Ishikawa (cell line): Measurements from ENCODE around the gene IFI27.

Experiments used
- CEBPB ChIP-seq: IDR thresholded peaks from 2 replicates; pipeline ENCODE4 v1.6.1; 2012
- CREB1 ChIP-seq: IDR thresholded peaks from 2 replicates; pipeline ENCODE4 v1.6.1; 2012; ENCODE audit warnings: low read depth
- EP300 ChIP-seq: IDR thresholded peaks from 2 replicates; pipeline ENCODE4 v1.6.1; 2012; ENCODE audit warnings: borderline replicate concordance
- FOXM1 ChIP-seq: IDR thresholded peaks from 2 replicates; pipeline ENCODE4 v1.6.1; 2012; ENCODE audit warnings: low read depth, borderline replicate concordance
- NFIC ChIP-seq: IDR thresholded peaks from 2 replicates; pipeline ENCODE4 v1.6.1; 2012
- TAF1 ChIP-seq: IDR thresholded peaks from 2 replicates; pipeline ENCODE4 v1.6.1; 2012; ENCODE audit warnings: low read depth, mild to moderate bottlenecking
- YY1 ChIP-seq: IDR thresholded peaks from 2 replicates; pipeline ENCODE4 v1.6.1; 2012; ENCODE audit warnings: low read depth
- ZBTB7A ChIP-seq: IDR thresholded peaks from 2 replicates; pipeline ENCODE4 v1.6.1; 2012; ENCODE audit warnings: low read depth
- TF ChIP-seq, protein P1 (sequence below): IDR thresholded peaks from 2 replicates; pipeline ENCODE4 v1.6.1; 2012
- TF ChIP-seq, protein P2 (sequence below): IDR thresholded peaks from 2 replicates; pipeline ENCODE4 v1.6.1; 2012
- TF ChIP-seq, protein P3 (sequence below): IDR thresholded peaks from 2 replicates; pipeline ENCODE4 v1.6.1; 2012; ENCODE audit warnings: low read depth, mild to moderate bottlenecking

DNA sequence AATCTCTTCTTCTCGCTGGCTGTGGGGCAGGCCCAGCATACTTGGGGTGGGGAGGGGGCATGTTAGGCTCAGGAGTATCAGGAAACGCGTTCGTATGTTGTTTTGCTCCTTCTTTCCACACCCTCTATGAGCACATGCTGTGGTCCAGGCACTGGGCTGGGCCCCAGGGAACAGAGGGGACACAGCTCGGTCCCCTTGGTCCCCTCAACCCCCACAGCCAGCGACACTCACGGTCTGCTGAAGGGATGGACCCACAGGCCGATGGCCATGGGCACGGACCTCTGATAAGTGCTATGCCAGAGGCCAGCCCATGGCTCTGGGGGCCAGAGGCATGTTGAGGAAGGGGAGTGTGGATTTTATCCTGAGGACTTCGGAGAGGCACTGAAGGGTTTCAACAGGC, 6.2 kb downstream of the IFI27 start:
- TF ChIP-seq NFIC, result no peak
- TF ChIP-seq EP300, result no peak
- TF ChIP-seq, protein P1, sequence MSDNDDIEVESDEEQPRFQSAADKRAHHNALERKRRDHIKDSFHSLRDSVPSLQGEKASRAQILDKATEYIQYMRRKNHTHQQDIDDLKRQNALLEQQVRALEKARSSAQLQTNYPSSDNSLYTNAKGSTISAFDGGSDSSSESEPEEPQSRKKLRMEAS, result no peak
- no peak for TF ChIP-seq CEBPB
- no peak for TF ChIP-seq ZBTB7A
- no peak for TF ChIP-seq TAF1
- TF ChIP-seq, protein P2, sequence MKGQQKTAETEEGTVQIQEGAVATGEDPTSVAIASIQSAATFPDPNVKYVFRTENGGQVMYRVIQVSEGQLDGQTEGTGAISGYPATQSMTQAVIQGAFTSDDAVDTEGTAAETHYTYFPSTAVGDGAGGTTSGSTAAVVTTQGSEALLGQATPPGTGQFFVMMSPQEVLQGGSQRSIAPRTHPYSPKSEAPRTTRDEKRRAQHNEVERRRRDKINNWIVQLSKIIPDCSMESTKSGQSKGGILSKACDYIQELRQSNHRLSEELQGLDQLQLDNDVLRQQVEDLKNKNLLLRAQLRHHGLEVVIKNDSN, result no peak
- no peak for TF ChIP-seq YY1
- TF ChIP-seq CREB1, result no peak
- TF ChIP-seq FOXM1, result no peak
- TF ChIP-seq, protein P3, sequence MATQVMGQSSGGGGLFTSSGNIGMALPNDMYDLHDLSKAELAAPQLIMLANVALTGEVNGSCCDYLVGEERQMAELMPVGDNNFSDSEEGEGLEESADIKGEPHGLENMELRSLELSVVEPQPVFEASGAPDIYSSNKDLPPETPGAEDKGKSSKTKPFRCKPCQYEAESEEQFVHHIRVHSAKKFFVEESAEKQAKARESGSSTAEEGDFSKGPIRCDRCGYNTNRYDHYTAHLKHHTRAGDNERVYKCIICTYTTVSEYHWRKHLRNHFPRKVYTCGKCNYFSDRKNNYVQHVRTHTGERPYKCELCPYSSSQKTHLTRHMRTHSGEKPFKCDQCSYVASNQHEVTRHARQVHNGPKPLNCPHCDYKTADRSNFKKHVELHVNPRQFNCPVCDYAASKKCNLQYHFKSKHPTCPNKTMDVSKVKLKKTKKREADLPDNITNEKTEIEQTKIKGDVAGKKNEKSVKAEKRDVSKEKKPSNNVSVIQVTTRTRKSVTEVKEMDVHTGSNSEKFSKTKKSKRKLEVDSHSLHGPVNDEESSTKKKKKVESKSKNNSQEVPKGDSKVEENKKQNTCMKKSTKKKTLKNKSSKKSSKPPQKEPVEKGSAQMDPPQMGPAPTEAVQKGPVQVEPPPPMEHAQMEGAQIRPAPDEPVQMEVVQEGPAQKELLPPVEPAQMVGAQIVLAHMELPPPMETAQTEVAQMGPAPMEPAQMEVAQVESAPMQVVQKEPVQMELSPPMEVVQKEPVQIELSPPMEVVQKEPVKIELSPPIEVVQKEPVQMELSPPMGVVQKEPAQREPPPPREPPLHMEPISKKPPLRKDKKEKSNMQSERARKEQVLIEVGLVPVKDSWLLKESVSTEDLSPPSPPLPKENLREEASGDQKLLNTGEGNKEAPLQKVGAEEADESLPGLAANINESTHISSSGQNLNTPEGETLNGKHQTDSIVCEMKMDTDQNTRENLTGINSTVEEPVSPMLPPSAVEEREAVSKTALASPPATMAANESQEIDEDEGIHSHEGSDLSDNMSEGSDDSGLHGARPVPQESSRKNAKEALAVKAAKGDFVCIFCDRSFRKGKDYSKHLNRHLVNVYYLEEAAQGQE, result no peak
